GM12872 (cell line): ENCODE data around the gene GABRG3.

ENCODE experiments used
- TF ChIP-seq, protein P1 (sequence below): IDR thresholded peaks from 3 replicates; pipeline ENCODE4 v1.5.1; 2011; ENCODE audit warnings: low read depth, mild to moderate bottlenecking, low read length, moderate library complexity; ENCODE audit not compliant: insufficient read depth

GABRG3 gene

DNA sequence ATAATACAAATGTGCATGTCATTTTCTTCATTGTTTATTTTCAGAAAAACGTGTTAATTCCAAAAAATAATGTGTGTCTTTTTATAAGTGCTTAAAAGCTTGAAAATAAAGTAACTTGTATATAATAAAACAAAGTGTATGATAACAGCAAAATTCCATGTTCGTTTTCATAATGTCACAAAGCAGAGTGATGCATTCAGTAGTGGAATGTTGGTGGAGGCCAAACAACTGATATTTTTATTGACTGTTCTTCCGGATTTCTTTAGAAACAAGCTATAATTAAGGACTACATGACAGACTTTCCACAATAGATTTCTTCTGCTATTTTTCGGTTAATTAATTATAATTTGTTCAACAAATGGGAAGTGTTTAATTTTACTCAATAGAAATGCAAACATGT lies 412.7 kb downstream of the GABRG3 start:
- TF ChIP-seq, protein P1, sequence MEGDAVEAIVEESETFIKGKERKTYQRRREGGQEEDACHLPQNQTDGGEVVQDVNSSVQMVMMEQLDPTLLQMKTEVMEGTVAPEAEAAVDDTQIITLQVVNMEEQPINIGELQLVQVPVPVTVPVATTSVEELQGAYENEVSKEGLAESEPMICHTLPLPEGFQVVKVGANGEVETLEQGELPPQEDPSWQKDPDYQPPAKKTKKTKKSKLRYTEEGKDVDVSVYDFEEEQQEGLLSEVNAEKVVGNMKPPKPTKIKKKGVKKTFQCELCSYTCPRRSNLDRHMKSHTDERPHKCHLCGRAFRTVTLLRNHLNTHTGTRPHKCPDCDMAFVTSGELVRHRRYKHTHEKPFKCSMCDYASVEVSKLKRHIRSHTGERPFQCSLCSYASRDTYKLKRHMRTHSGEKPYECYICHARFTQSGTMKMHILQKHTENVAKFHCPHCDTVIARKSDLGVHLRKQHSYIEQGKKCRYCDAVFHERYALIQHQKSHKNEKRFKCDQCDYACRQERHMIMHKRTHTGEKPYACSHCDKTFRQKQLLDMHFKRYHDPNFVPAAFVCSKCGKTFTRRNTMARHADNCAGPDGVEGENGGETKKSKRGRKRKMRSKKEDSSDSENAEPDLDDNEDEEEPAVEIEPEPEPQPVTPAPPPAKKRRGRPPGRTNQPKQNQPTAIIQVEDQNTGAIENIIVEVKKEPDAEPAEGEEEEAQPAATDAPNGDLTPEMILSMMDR = no peak

DNA sequence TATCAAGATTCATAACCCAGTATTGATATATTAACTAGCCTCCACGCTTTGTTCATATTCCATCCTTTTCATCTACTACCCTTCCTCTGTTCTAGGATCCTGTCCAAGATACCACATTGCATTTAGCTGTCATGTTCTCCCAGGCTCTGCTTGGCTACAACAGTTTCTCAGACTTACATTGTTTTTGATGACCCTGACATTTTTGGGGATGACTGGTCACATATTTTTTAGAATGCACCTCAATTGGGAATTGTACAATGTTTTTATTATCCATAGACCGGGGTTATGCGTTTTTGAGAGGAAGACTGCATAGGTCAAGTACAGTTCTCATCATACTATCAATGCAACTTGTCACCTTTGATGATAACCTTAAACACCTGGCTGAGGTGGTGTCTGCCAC lies 421.2 kb downstream of the GABRG3 start:
- TF ChIP-seq, protein P1 = no peak

DNA sequence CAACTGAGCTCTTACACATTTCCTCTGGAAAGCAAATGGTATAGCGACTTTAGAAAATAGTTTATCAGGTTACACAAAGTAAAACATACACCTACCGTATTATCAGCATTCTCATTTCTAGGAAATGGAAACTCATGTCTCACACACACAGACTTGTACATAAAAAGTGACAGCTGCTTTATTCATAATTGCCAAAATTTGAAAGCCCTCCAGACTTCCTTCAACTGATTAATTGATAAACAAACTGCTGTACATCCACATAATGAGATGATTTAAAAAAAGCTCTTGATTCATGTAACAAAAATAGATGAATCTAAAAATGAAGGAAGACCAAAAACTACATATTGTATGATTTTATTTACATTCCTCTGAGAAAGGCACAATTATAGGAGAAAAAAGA lies 425.5 kb downstream of the GABRG3 start:
- TF ChIP-seq, protein P1 = no peak

DNA sequence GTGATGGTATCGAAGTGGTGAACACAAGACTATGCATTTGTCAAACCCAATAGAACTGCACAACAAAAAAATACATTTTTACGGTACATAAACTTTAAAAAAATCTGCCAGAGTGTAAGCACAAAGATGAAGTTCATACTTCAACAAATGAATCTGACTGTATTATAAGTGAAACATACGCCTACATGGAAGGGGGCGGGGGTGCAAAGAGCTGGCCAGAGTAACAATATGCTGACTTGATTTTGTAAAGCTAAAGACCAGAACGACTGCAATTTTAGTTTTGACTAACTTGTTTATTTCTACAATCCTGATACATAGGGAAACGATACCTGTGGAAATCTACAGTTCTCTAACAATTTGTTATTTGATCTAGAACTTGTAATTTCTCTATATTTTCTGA lies 426.0 kb downstream of the GABRG3 start:
- TF ChIP-seq, protein P1 = no peak

DNA sequence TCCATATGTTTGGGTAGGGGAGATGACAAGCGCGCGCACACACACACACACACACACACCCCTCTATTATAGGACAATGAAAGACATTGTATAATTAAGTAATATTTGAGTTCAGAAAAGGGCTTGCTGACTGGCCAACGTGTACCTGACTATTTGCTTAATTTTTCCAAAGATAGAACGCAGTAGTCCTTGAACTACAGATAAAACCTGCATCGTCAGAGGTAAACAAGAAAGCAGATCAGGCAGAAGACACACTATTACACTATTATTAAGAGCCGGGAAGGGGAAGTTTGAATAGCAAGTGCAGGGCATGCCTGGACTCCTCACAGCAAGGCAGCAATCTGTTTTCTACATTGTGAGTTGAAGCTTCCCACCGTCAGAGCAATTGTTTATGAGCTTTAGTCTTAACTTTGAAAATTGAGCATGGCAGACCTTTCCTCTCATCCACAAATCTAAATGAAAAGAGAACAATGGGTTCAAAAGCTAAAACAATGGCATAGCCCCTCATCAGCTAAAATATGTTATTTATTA lies 427.7 kb downstream of the GABRG3 start:
- TF ChIP-seq, protein P1 = no peak

DNA sequence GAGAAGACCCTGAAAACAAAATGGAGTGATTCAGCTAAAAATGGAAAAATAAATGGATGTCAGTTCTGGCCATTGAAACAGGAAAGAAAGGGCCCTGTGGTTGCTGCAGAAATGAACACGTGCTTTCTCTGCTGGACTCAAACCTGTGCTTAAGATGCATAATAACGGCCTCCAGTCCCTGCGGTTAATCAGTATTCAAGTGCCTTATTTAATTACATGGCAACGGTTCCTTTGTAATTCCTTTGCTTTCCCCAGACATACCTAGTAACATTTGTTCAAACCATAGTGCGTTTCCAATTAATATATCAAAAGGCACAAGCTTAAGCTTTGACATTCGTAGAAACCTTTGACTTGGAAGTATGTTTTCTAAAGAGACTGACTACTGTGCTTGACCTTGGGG lies 428.3 kb downstream of the GABRG3 start:
- TF ChIP-seq, protein P1 = no peak

DNA sequence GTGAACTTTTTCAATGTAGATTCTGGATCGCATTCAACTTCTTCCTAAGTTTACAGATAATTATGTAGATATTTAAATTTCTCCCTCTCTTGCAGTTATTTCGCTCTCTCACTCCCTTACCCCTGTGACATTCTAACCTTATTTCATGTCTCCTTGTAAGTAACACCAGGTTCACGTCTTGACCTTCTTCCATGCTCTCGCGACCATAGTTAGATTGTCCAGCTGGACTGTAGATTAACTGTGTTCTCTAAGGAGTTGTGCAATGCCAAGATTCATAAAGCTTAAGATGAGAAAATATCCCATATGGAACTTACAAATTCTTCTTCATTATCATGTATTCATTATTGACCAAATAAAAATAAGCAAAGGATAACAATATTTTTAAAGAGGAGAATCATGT lies 430.5 kb downstream of the GABRG3 start:
- TF ChIP-seq, protein P1 = no peak
